K562 (cell line): ENCODE data around the gene DPM1. TPM values are rescaled to one million over a fixed set of nuclear protein-coding genes. Genes with fewer than 3 reads are reported as not detected.

Experiments
- ATAC-seq: fragments of 200-7000 bp; cut with Tn5 transposase; 3 replicates; pipeline ENCODE4 v1.9.1; 2020; ENCODE audit warnings: moderate library complexity
- BruUV-seq: library from RNA; stranded (reverse); fragments of 400-500 nt; replicated peaks from 2 replicates; lab custom pipeline; 2021; lab: Mats Ljungman, UMichigan
- CTCF ChIA-PET: fragments of 300-600 bp; formaldehyde crosslinking; extraction: SDS; loops from one replicate; lab custom pipeline; 2021; ENCODE audit warnings: low intra/inter-chr PET ratio; lab: Yijun Ruan, JAX
- POLR2A ChIA-PET: fragments of 300-600, 350-650 bp; sonication (Branson Sonifier 250); formaldehyde crosslinking; extraction: SDS; loops from one replicate; lab custom pipeline; 2021; ENCODE audit warnings: antibody characterized with exemption, inconsistent platforms; lab: Yijun Ruan, JAX
- DNase-seq, 4 experiments: peaks; one replicate each; pipeline versions ENCODE4 v3.0.0 to v3.0.0-alpha.2; 2011 to 2018; ENCODE audit warnings: low spot score in 3 of 4, mixed read lengths in 3 of 4; ENCODE audit errors: extremely low read depth in 1 of 4
- FAIRE-seq: peaks from 2 replicates; lab custom pipeline; 2011; peaks lifted over from hg19 to GRCh38; lab: Jason Lieb, UNC
- H2AFZ ChIP-seq: 2 replicates; pipeline ENCODE4 v1.6.0; 2011; ENCODE audit warnings: low read depth, low read length, control low read depth, inconsistent platforms
- H3K27ac ChIP-seq: fragments of 200-600 bp; 3 replicates; pipeline ENCODE4 v1.8.0; 2011; ENCODE audit warnings: low read depth, mild to moderate bottlenecking, control low read depth, inconsistent platforms, low read length, moderate library complexity, mixed read lengths; ENCODE audit errors: extremely low read depth
- H3K27me3 ChIP-seq, 2 experiments: fragments of 300-600 bp in 1 of 2; 2 replicates in 1 of 2; 3 replicates in 1 of 2; pipeline versions ENCODE4 v1.6.0 to v1.8.0; 2011; ENCODE audit warnings: inconsistent platforms in 2 of 2, low read length in 2 of 2, mild to moderate bottlenecking in 1 of 2, mixed read lengths in 1 of 2, moderate library complexity in 1 of 2; ENCODE audit not compliant: control insufficient read depth in 2 of 2, insufficient read depth in 2 of 2
- H3K36me3 ChIP-seq: fragments of 300-600 bp; 3 replicates; pipeline ENCODE4 v1.8.0; 2011; ENCODE audit warnings: mild to moderate bottlenecking, low read length, inconsistent platforms; ENCODE audit not compliant: control insufficient read depth, insufficient read depth
- H3K4me1 ChIP-seq, 2 experiments: fragments of 200-600 bp in 1 of 2; replicated peaks in 1 of 2; 2 replicates in 1 of 2; 3 replicates in 1 of 2; pipeline versions ENCODE4 v1.5.1 to v1.8.0; 2011; ENCODE audit warnings: inconsistent platforms in 2 of 2, low read length in 2 of 2, mild to moderate bottlenecking in 1 of 2, mixed read lengths in 1 of 2, moderate library complexity in 1 of 2; ENCODE audit not compliant: control insufficient read depth in 2 of 2, insufficient read depth in 2 of 2
- H3K4me2 ChIP-seq: 2 replicates; pipeline ENCODE4 v1.6.1; 2011; ENCODE audit warnings: low read length, control low read depth, inconsistent platforms, mixed read lengths; ENCODE audit not compliant: insufficient read depth
- H3K4me3 ChIP-seq: fragments of 200-600 bp; sonication (generic), shearing (Covaris generic); 2 replicates; pipeline ENCODE4 v1.5.1; 2016; ENCODE audit warnings: control low read depth, inconsistent platforms
- H3K79me2 ChIP-seq: fragments of 200-600 bp; 3 replicates; pipeline ENCODE4 v1.8.0; 2011; ENCODE audit warnings: low read length, inconsistent platforms; ENCODE audit not compliant: control insufficient read depth, insufficient read depth
- H3K9ac ChIP-seq, 2 experiments: 2 replicates each; pipeline versions ENCODE4 v1.6.0 to v1.6.1; 2011; ENCODE audit warnings: low read depth in 2 of 2, low read length in 2 of 2, control low read depth in 1 of 2, inconsistent platforms in 1 of 2, mild to moderate bottlenecking in 1 of 2, mixed read lengths in 1 of 2; ENCODE audit not compliant: insufficient read depth in 1 of 2
- H3K9me1 ChIP-seq: one replicate; pipeline ENCODE4 v1.6.0; 2011; ENCODE audit warnings: inconsistent platforms, mild to moderate bottlenecking, low read length, moderate library complexity; ENCODE audit not compliant: control insufficient read depth, insufficient read depth
- H3K9me3 ChIP-seq: replicated peaks from 2 replicates; pipeline ENCODE4 v1.5.1; 2011; ENCODE audit warnings: low read depth, low read length, inconsistent platforms; ENCODE audit not compliant: control insufficient read depth, insufficient read depth
- H4K20me1 ChIP-seq: replicated peaks from 2 replicates; pipeline ENCODE4 v1.6.1; 2011; ENCODE audit warnings: low read length, inconsistent platforms, mixed read lengths; ENCODE audit not compliant: control insufficient read depth, insufficient read depth
- BACH1 ChIP-seq: fragments of 200-800 bp; sonication (Bioruptor generic); IDR thresholded peaks from 2 replicates; pipeline ENCODE4 v1.6.1; 2016; ENCODE audit warnings: missing genetic modification characterization, missing compliant biosample characterization
- CTCF ChIP-seq, 3 experiments: IDR thresholded peaks in 2 of 3; conservative IDR thresholded peaks in 1 of 3; 2 replicates each; pipeline ENCODE4 v1.5.1; 2011 to 2012; ENCODE audit warnings: low read length in 3 of 3, mild to moderate bottlenecking in 3 of 3, control low read depth in 2 of 3, improper control_type of control experiment in 1 of 3, inconsistent platforms in 1 of 3, low read depth in 1 of 3, mixed read lengths in 1 of 3, moderate library complexity in 1 of 3; ENCODE audit not compliant: insufficient read depth in 2 of 3
- ERF ChIP-seq: fragments of 450-650 bp; formaldehyde crosslinking; IDR thresholded peaks from 2 replicates; pipeline ENCODE4 v1.4.0; 2020; ENCODE audit warnings: mild to moderate bottlenecking, mixed read lengths
- REST ChIP-seq, 2 experiments: fragments of 450-650 bp; formaldehyde crosslinking in 1 of 2; IDR thresholded peaks; 2 replicates each; pipeline versions ENCODE4 v1.4.0 to v1.6.1; 2014 to 2020; ENCODE audit warnings: mild to moderate bottlenecking in 2 of 2, borderline replicate concordance in 1 of 2, low read depth in 1 of 2
- TFAM ChIP-seq: fragments of 250-450 bp; sonication (Bioruptor Pico); conservative IDR thresholded peaks from 2 replicates; pipeline ENCODE4 v1.5.0; 2021; ENCODE audit warnings: mild to moderate bottlenecking, moderate library complexity
- YY1 ChIP-seq, 3 experiments: IDR thresholded peaks; 2 replicates each; pipeline ENCODE4 v1.6.1; 2011; ENCODE audit warnings: low read length in 2 of 3, mild to moderate bottlenecking in 2 of 3, moderate library complexity in 2 of 3, borderline replicate concordance in 1 of 3, control low read depth in 1 of 3, low read depth in 1 of 3; ENCODE audit not compliant: insufficient read depth in 3 of 3, insufficient replicate concordance in 2 of 3, control insufficient read depth in 1 of 3, insufficient read length in 1 of 3; ENCODE audit errors: extremely low read depth in 1 of 3
- ZBED1 ChIP-seq: IDR thresholded peaks from 2 replicates; pipeline ENCODE4 v1.6.1; 2014
- ZNF347 ChIP-seq: fragments of 450-650 bp; formaldehyde crosslinking; IDR thresholded peaks from 2 replicates; pipeline ENCODE4 v1.4.0; 2020; ENCODE audit warnings: low read depth, mild to moderate bottlenecking, moderate library complexity
- ZNF695 ChIP-seq: fragments of 450-650 bp; formaldehyde crosslinking; IDR thresholded peaks from 2 replicates; pipeline ENCODE4 v1.4.0; 2020; ENCODE audit warnings: mild to moderate bottlenecking, moderate library complexity
- WGBS: fragments of 100-300 bp; shearing (Covaris generic); methylation state at CpG from one replicate; pipeline ENCODE4 v1.1.6; 2016; ENCODE audit warnings: low coverage, mixed read lengths; ENCODE audit not compliant: insufficient coverage; ENCODE audit errors: missing lambda C conversion rate; 5-methylcytosine and 5-hydroxymethylcytosine counted together
- in situ Hi-C: fragments of 300-500 bp; cut with MboI; formaldehyde crosslinking; loops from 4 replicates; pipeline ENCODE4 v1.15.0; 2018; ENCODE audit warnings: inconsistent platforms, mixed read lengths
- intact Hi-C: fragments of 100-400 bp; cut with micrococcal nuclease; formaldehyde crosslinking; loops from 2 replicates; pipeline ENCODE4 v1.14.2; 2022
- polyA plus RNA-seq, 8 experiments: library from polyadenylated mRNA; depleted of rRNA in 4 of 8; stranded (reverse) in 5 of 8; unstranded in 3 of 8; fragments of >200 nt; fragmentation: Nextera tagmentation in 2 of 8; fragmentation: Illumina TruSeq in 1 of 8; extraction: Ambion mirVana in 2 of 8; extraction: Trizol in 1 of 8; gene quantifications; 2 replicates each; pipeline versions ENCODE4 v1.2.1 to v1.2.3, GENCODE V29; 2011 to 2014; ENCODE audit warnings: inconsistent platforms in 1 of 8, missing spikeins in 1 of 8
- total RNA-seq, 7 experiments: library from RNA; depleted of rRNA in 6 of 7; stranded (reverse); fragments of >200 nt in 6 of 7; fragmentation: Illumina TruSeq in 2 of 7; extraction: Trizol in 2 of 7; gene quantifications; 2 replicates each; pipeline versions ENCODE4 v1.2.1 to v1.2.3, GENCODE V29; 2011 to 2021; ENCODE audit warnings: low replicate concordance in 1 of 7

DPM1 gene
- total and polyA plus RNA-seq, 9 of the 15 experiments (the other 6 are each of a cell fraction or from before 2014, with no cell fraction given): 75.2 to 190 (median 153) TPM

DNA sequence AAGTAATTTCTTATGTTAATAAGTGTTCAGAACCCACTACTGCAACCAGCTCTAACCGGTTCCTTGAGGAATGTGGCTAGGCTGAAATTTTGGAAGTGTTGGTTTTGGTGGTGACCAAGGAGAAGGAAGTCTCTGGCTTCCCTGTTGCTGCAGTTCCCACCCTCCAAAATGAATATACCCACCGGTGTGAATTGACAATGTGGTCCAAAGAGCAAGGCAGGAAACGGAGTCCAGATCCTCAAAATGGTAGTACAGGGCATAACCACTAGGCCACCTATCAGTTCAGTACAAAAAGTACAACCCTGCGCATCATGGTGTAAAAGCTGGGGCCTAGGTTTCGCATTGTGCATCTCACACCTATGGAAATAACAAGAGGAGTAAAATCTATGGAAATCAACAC lies 29.9 kb downstream of the DPM1 start:
- 55% methylated on average over 5 of the region's 5 CpGs for WGBS
- no peaks in the 10 kb centered on the region for H3K9me3 ChIP-seq
- POLR2A ChIA-PET: interaction anchor here (1.2 to 2.5 kb wide), 6 partner anchors 12 to 138 kb away, joined by 3 to 16 read pairs (median 8); partner anchors contain the start of genes DPM1 and MOCS3
- intact Hi-C loops (loop anchor here (2.0 kb wide), 1 partner anchor 134 kb away; the partner anchor contains the start of gene BCAS4), in situ Hi-C loops (no loop called here)
- FAIRE-seq: peak; percentile 23
- H3K9me1 ChIP-seq: no peaks in the 10 kb centered on the region
- H3K79me2 ChIP-seq: peaks cover 73% of the 10 kb centered on the region
- peak overlapping the region; percentile 27; the same call in 2 of the 3 replicates for H3K27ac ChIP-seq
- no peak for ATAC-seq
- TF ChIP-seq YY1 (IDR thresholded peaks at IDR 0.05; ENCODE audit: borderline replicate concordance in 1 of 3, control insufficient read depth in 1 of 3, extremely low read depth in 1 of 3, insufficient read depth in 3 of 3, insufficient read length in 1 of 3, insufficient replicate concordance in 2 of 3, low read depth in 1 of 3, low read length in 2 of 3): peak in 1 of 3 experiments; percentile 27
- no peak for TF ChIP-seq ZNF347
- TF ChIP-seq CTCF (IDR thresholded peaks at IDR 0.05 in 2 of 3, conservative IDR thresholded peaks at IDR 0.05 in 1 of 3; ENCODE audit: insufficient read depth in 2 of 3, low read depth in 1 of 3, low read length in 3 of 3): peak; percentile 4 to 22 (median 19); a peak in 1 of 6 replicates
- peak; percentile 52; the same call in 1 of the 2 replicates for TF ChIP-seq BACH1 (tag)
- TF ChIP-seq ZBED1: no peak
- TF ChIP-seq ERF (CRISPR knock-in tag): no peak
- TF ChIP-seq ZNF695 (CRISPR knock-in tag): no peak
- TF ChIP-seq TFAM (CRISPR knock-in tag): no peak
- TF ChIP-seq REST (IDR thresholded peaks at IDR 0.05; ENCODE audit: borderline replicate concordance): peak; percentile 45; the same call in 1 of the 2 replicates
- TF ChIP-seq REST (CRISPR knock-in tag; IDR thresholded peaks at IDR 0.05; ENCODE audit: low read depth): no peak
- peaks cover 18% of the 10 kb centered on the region for H4K20me1 ChIP-seq
- H3K36me3 ChIP-seq: peaks cover 73% of the 10 kb centered on the region
- peak overlapping the region; percentile 85 for H3K4me2 ChIP-seq
- H3K27me3 ChIP-seq: no peaks in the 10 kb centered on the region
- DNase-seq: no peak
- CTCF ChIA-PET: interaction anchor here (0.9 to 3.3 kb wide), 4 partner anchors 100 to 138 kb away, joined by 3 to 28 read pairs (median 16); partner anchors contain the start of gene BCAS4
- H3K4me1 ChIP-seq: peaks cover 12 to 19% of the 10 kb centered on the region in 2 experiments
- BruUV-seq: no TSS peak
- peak overlapping the region; percentile 71; the same call in 1 of the 2 replicates for H3K4me3 ChIP-seq
- H3K9ac ChIP-seq: peak overlapping the region; percentile 23 to 86; a peak in 1 of 4 replicates
- no peak overlapping the region for H2AFZ ChIP-seq
